Measurements from ENCODE around the gene APOE. TPM values are rescaled to one million over a fixed set of nuclear protein-coding genes. Genes with fewer than 3 reads are reported as not detected.
"Not testable (repeated sequence)": the region's sequence is repeated elsewhere in the genome, so short reads cannot be mapped to it uniquely, and the experiment has no call there.

The APOE gene
- under 1 TPM; 0.46 to 0.62 TPM for total RNA-seq

DNA sequence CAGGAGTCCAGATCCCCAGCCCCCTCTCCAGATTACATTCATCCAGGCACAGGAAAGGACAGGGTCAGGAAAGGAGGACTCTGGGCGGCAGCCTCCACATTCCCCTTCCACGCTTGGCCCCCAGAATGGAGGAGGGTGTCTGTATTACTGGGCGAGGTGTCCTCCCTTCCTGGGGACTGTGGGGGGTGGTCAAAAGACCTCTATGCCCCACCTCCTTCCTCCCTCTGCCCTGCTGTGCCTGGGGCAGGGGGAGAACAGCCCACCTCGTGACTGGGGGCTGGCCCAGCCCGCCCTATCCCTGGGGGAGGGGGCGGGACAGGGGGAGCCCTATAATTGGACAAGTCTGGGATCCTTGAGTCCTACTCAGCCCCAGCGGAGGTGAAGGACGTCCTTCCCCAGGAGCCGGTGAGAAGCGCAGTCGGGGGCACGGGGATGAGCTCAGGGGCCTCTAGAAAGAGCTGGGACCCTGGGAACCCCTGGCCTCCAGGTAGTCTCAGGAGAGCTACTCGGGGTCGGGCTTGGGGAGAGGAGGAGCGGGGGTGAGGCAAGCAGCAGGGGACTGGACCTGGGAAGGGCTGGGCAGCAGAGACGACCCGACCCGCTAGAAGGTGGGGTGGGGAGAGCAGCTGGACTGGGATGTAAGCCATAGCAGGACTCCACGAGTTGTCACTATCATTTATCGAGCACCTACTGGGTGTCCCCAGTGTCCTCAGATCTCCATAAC, at the start of gene APOE:
Gene APOE (plus strand): TSS at position 360 of the 724 bp plus-strand sequence. CDS start 829 bp downstream, outside the sequence.
- H3K9me3 Mint-ChIP-seq, result no peaks in the 10 kb centered on the region
- DNase-seq, result no peak
- H3K36me3 Mint-ChIP-seq, result peaks cover 14% of the 10 kb centered on the region
- no peak within 1 kb of the TSS for H3K27ac Mint-ChIP-seq
- peaks cover 46% of the 10 kb centered on the region for H3K27me3 Mint-ChIP-seq
- H3K4me3 Mint-ChIP-seq, result no peak within 1 kb of the TSS
- H3K4me1 Mint-ChIP-seq, result peaks cover 12% of the 10 kb centered on the region

- Mint-ChIP-seq H3K36me3 (no peaks in the 10 kb centered on the region), H3K27ac (peak overlapping the region; percentile 12), H3K4me1 (peaks cover 1% of the 10 kb centered on the region), H3K9me3 (no peaks in the 10 kb centered on the region), H3K27me3 (no peaks in the 10 kb centered on the region), H3K4me3 (no peak overlapping the region)
- no peak for DNase-seq
Measured at GRCh38 chr19:44856421-44857083, 49.0 kb upstream of the APOE start.

GRCh38 chr19:44857837-44858236, 47.8 kb upstream of the APOE start:
- H3K27ac Mint-ChIP-seq, result no peak overlapping the region
- H3K4me1 Mint-ChIP-seq, result peaks cover 1% of the 10 kb centered on the region
- H3K27me3 Mint-ChIP-seq, result no peaks in the 10 kb centered on the region
- no peak overlapping the region for H3K4me3 Mint-ChIP-seq
- no peak for DNase-seq
- H3K36me3 Mint-ChIP-seq, result no peaks in the 10 kb centered on the region
- no peaks in the 10 kb centered on the region for H3K9me3 Mint-ChIP-seq

DNA sequence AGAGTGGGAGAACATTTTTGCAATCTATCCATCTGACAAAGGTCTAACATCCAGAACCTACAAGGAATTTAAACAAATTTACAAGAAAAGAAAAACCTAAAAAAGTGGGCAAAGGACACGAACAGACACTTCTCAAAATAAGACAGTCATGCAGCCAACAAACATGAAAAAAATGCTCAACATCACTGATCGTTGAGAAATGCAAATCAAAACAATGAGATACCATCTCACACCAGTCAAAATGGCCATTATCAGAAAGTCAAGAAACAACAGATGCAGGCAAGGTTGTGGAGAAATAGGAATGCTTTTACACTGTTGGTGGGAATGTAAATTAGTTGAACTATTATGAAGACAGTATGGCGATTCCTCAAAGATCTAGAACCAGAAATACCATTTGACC, 44.0 kb upstream of the APOE start:
- not testable (repeated sequence) for H3K36me3 Mint-ChIP-seq, H3K27me3 Mint-ChIP-seq

GRCh38 chr19:44863990-44864389, 41.6 kb upstream of the APOE start:
- no peaks in the 10 kb centered on the region for H3K27me3 Mint-ChIP-seq
- no peak overlapping the region for H3K4me3 Mint-ChIP-seq
- DNase-seq, result no peak
- no peaks in the 10 kb centered on the region for H3K9me3 Mint-ChIP-seq
- no peaks in the 10 kb centered on the region for H3K4me1 Mint-ChIP-seq
- H3K36me3 Mint-ChIP-seq, result no peaks in the 10 kb centered on the region
- no peak overlapping the region for H3K27ac Mint-ChIP-seq

More for the DNA sequence above, 44.0 kb upstream of the APOE start:
- H3K4me3 Mint-ChIP-seq, DNase-seq, H3K27ac Mint-ChIP-seq, H3K4me1 Mint-ChIP-seq, H3K9me3 Mint-ChIP-seq: not testable (repeated sequence)

DNA sequence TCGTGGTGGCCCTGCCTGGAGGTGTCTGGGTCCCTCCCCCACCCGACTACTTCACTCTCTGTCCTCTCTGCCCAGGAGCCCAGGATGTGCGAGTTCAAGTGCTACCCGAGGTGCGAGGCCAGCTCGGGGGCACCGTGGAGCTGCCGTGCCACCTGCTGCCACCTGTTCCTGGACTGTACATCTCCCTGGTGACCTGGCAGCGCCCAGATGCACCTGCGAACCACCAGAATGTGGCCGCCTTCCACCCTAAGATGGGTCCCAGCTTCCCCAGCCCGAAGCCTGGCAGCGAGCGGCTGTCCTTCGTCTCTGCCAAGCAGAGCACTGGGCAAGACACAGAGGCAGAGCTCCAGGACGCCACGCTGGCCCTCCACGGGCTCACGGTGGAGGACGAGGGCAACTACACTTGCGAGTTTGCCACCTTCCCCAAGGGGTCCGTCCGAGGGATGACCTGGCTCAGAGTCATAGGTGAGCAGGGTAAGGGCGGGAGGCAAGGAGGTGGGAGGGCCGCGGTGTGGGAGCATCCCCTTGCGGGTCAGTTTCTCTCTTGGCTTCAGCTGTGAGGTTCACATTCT, 40.3 kb upstream of the APOE start:
- H3K4me3 Mint-ChIP-seq, result no peak overlapping the region
- no peaks in the 10 kb centered on the region for H3K27me3 Mint-ChIP-seq
- DNase-seq, result no peak
- no peaks in the 10 kb centered on the region for H3K36me3 Mint-ChIP-seq
- no peak overlapping the region for H3K27ac Mint-ChIP-seq
- H3K9me3 Mint-ChIP-seq, result no peaks in the 10 kb centered on the region
- H3K4me1 Mint-ChIP-seq, result no peaks in the 10 kb centered on the region

GRCh38 chr19:44866664-44867063, 38.9 kb upstream of the APOE start:
- no peaks in the 10 kb centered on the region for H3K4me1 Mint-ChIP-seq
- no peak overlapping the region for H3K4me3 Mint-ChIP-seq
- H3K27ac Mint-ChIP-seq, result no peak overlapping the region

GRCh38 chr19:44867578-44867977, 38.0 kb upstream of the APOE start:
- H3K9me3 Mint-ChIP-seq, result no peaks in the 10 kb centered on the region
- no peak overlapping the region for H3K27ac Mint-ChIP-seq
- no peak overlapping the region for H3K4me3 Mint-ChIP-seq
- no peaks in the 10 kb centered on the region for H3K27me3 Mint-ChIP-seq
- no peaks in the 10 kb centered on the region for H3K4me1 Mint-ChIP-seq
- H3K36me3 Mint-ChIP-seq, result no peaks in the 10 kb centered on the region
- DNase-seq, result no peak

More at GRCh38 chr19:44866664-44867063, 38.9 kb upstream of the APOE start:
- H3K27me3 Mint-ChIP-seq, result no peaks in the 10 kb centered on the region
- H3K36me3 Mint-ChIP-seq, result no peaks in the 10 kb centered on the region
- DNase-seq, result no peak
- no peaks in the 10 kb centered on the region for H3K9me3 Mint-ChIP-seq

GRCh38 chr19:44869733-44870470, 35.7 kb upstream of the APOE start:
- Mint-ChIP-seq H3K27ac (no peak overlapping the region), H3K27me3 (no peaks in the 10 kb centered on the region), H3K4me1 (no peaks in the 10 kb centered on the region), H3K4me3 (no peak overlapping the region), H3K9me3 (no peaks in the 10 kb centered on the region), H3K36me3 (no peaks in the 10 kb centered on the region)
- DNase-seq, result no peak

- H3K27ac Mint-ChIP-seq, result no peak overlapping the region
- H3K4me3 Mint-ChIP-seq, result no peak overlapping the region
- no peaks in the 10 kb centered on the region for H3K27me3 Mint-ChIP-seq
- no peak for DNase-seq
- peaks cover 4% of the 10 kb centered on the region for H3K4me1 Mint-ChIP-seq
- H3K9me3 Mint-ChIP-seq, result no peaks in the 10 kb centered on the region
- no peaks in the 10 kb centered on the region for H3K36me3 Mint-ChIP-seq
Measured at GRCh38 chr19:44871809-44872208, 33.8 kb upstream of the APOE start.

DNA sequence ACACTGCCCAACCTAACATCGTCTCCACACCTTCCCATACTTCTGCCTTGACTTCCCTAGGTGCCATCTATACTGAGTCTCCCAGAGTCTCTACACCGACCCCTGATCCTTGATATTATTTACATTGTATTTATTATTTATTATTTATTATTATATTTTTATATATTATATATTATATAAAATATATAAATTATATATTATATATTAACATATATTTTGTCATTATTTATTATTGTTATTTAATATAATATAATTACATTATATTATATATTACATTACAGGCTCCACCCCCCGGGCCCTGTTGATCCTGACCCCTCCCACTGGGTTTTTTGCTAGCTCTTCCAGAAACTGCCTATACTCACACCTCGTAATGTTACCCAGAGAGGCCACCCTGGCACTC, 32.9 kb upstream of the APOE start:
- H3K4me3 Mint-ChIP-seq, result no peak overlapping the region
- no peaks in the 10 kb centered on the region for H3K36me3 Mint-ChIP-seq

DNA sequence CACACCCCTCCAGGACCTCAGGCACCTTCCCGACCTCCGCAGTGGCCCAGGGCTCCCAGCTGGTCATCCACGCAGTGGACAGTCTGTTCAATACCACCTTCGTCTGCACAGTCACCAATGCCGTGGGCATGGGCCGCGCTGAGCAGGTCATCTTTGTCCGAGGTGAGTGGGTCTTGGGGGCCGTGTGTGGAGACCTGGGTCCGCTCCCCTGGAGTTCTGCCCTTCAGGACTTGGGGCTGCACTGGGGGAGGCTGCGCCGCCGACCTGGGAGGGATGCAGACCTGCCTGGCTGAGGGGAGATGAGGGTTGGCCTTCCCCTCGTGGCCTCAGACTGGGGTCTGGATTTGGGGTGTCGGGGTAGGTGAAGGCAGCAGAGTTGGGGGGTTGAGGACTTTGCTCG, 31.3 kb upstream of the APOE start:
- H3K4me3 Mint-ChIP-seq, result no peak overlapping the region
- no peaks in the 10 kb centered on the region for H3K36me3 Mint-ChIP-seq
- no peak for DNase-seq
- H3K4me1 Mint-ChIP-seq, result peaks cover 11% of the 10 kb centered on the region
- H3K9me3 Mint-ChIP-seq, result no peaks in the 10 kb centered on the region
- H3K27ac Mint-ChIP-seq, result no peak overlapping the region
- H3K27me3 Mint-ChIP-seq, result no peaks in the 10 kb centered on the region

More for the DNA sequence above, 32.9 kb upstream of the APOE start:
- no peak for DNase-seq
- Mint-ChIP-seq H3K4me1 (peaks cover 11% of the 10 kb centered on the region), H3K27ac (no peak overlapping the region), H3K27me3 (no peaks in the 10 kb centered on the region), H3K9me3 (no peaks in the 10 kb centered on the region)

GRCh38 chr19:44875666-44876451, 29.7 kb upstream of the APOE start:
- DNase-seq, result no peak
- Mint-ChIP-seq H3K9me3 (no peaks in the 10 kb centered on the region), H3K4me3 (no peak overlapping the region), H3K27ac (no peak overlapping the region), H3K27me3 (no peaks in the 10 kb centered on the region), H3K4me1 (peaks cover 11% of the 10 kb centered on the region), H3K36me3 (no peaks in the 10 kb centered on the region)

GRCh38 chr19:44876930-44877535, 28.6 kb upstream of the APOE start:
- Mint-ChIP-seq H3K27ac (no peak overlapping the region), H3K4me3 (no peak overlapping the region)
- no peak for DNase-seq

More at GRCh38 chr19:44876930-44877535, 28.6 kb upstream of the APOE start:
- peaks cover 11% of the 10 kb centered on the region for H3K4me1 Mint-ChIP-seq
- H3K27me3 Mint-ChIP-seq, result no peaks in the 10 kb centered on the region
- no peaks in the 10 kb centered on the region for H3K9me3 Mint-ChIP-seq
- no peaks in the 10 kb centered on the region for H3K36me3 Mint-ChIP-seq

Data from activated naive CD8-positive, alpha-beta T cell treated with anti-CD3 and anti-CD28 coated beads for 36 hours (primary cell).